Measurements from ENCODE around the gene SKIDA1. TPM values are rescaled to one million over a fixed set of nuclear protein-coding genes. Genes with fewer than 3 reads are reported as not detected.

The SKIDA1 gene
- total RNA-seq, 1 donor = not detected

DNA sequence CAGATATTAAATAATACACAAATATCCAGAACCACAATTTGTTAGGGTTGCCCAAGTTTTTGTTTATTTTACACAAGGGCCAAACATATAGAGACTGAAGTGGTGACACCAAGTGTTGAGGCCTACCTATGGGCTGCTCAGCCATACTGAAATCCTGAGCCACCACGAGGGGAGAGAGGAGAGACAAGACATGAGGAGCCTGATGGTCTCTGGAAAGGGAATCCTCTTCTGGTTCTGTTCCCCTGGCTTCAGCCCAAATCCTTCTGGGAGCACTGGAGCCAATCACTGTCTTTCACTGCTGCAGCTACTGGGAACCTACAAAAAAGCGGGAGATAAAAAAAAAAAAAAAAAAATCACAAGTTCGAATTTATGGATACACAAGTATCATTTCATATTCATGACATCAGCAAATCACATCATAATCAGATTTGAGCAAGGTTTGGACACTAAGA lies 1.9 kb downstream of the SKIDA1 start:
- Histone ChIP-seq H3K4me1 (ENCODE audit: insufficient read depth, low read length) (peaks cover 42% of the 10 kb centered on the region), H3K9me3 (ENCODE audit: low read depth, low read length) (no peaks in the 10 kb centered on the region), H3K4me3 (ENCODE audit: low read length) (no peak overlapping the region), H3K27me3 (ENCODE audit: insufficient read depth, low read length) (peaks cover 54% of the 10 kb centered on the region)

DNA sequence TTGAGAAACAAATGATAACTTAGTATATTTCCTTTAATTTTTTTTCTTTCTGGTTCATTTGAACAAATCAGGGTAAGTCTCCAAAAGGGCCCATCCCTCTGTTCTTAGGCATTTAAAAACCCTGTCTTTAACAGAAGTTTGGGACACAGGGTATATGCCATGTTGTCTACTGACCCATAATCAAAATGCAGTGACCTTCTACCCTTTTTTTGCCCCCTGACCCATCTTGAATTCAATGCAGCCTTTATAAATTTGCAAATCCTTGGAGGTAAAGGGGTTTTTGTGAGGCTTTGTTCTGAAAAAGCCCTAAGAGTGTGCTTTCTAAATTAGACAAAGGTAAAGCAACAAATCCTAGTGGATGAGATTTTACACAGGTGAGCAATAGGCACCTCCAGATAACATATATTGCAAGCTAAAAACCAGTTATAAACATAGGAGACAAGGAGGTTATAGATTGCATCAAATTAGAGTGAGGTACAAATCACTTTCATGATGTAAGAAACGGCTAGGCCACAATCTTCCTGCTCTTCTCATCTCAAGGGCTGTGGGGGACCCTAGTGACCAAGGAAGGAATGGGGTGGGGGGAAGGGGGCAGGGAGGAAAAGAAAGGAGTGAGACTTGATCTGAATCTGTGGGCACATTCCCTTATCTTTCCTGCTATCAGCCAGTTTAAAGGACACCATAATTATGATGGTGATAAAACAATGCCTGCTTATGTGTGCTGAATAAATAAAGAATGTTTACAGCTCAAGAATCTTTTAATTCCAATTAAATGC lies 2.7 kb downstream of the SKIDA1 start:
- H3K4me3 ChIP-seq (ENCODE audit: low read length) = no peak overlapping the region
- peaks cover 60% of the 10 kb centered on the region for H3K27me3 ChIP-seq (ENCODE audit: insufficient read depth, low read length)
- H3K4me1 ChIP-seq (ENCODE audit: insufficient read depth, low read length) = peaks cover 48% of the 10 kb centered on the region
- no peaks in the 10 kb centered on the region for H3K9me3 ChIP-seq (ENCODE audit: low read depth, low read length)

DNA sequence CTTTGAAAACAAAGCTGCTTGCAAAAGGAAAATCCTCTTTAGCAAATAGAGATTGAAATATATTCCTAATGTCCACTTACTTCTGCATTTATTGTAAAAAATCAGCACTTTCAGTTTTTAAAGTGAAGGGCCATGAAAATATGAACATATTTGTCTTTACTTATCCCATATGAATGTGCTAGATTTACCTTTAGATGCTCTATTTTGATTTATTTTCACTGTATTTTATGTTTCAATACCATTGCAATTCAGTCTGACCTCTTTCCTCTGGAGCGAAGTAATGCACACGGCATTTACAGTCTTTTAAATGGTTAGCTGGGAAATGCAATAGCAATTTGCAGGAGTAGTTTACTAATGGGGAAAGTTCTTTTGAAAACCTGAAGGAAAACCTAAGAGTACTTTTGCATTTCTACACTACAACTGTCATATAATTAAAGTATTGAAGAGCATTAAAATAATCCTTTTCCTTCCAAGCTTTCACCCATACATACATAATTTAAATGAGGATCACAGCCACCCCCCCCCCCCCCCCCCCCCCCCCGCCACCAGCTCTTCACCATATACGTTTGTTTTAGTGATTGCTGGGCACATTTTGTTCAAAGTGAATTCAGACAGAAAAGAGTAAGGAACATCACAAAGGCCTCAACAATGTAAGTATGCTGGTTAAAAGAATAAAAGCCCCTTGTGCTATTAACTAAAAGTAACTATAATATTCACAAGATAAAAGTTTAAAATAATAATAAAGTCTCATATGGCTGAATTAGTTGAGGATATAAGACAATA lies 3.5 kb downstream of the SKIDA1 start:
- Histone ChIP-seq H3K27me3 (ENCODE audit: insufficient read depth, low read length) (peaks cover 61% of the 10 kb centered on the region), H3K9me3 (ENCODE audit: low read depth, low read length) (no peaks in the 10 kb centered on the region), H3K4me3 (ENCODE audit: low read length) (no peak overlapping the region), H3K4me1 (ENCODE audit: insufficient read depth, low read length) (peaks cover 52% of the 10 kb centered on the region)

DNA sequence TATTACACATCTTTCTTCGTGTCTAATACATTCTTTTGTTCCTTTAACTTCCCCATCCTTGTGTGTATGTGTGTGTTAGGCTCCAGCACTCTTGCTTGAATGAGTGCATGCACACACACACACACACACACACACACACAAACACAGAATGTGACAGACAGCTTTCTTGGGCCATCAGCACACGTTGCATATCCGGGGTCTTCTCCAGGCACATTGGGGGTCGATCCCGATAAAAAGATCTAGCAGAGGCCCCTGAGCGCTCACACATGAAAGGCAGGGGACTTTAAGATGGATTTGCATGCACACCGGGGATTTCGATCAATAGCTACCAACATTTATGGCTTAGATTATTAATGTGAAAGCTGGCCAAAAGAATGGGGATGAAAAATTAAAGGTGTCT lies 4.5 kb downstream of the SKIDA1 start:
- no peak overlapping the region for H3K4me3 ChIP-seq (ENCODE audit: low read length)
- H3K9me3 ChIP-seq (ENCODE audit: low read depth, low read length) = no peaks in the 10 kb centered on the region
- peaks cover 67% of the 10 kb centered on the region for H3K27me3 ChIP-seq (ENCODE audit: insufficient read depth, low read length)
- peaks cover 52% of the 10 kb centered on the region for H3K4me1 ChIP-seq (ENCODE audit: insufficient read depth, low read length)

DNA sequence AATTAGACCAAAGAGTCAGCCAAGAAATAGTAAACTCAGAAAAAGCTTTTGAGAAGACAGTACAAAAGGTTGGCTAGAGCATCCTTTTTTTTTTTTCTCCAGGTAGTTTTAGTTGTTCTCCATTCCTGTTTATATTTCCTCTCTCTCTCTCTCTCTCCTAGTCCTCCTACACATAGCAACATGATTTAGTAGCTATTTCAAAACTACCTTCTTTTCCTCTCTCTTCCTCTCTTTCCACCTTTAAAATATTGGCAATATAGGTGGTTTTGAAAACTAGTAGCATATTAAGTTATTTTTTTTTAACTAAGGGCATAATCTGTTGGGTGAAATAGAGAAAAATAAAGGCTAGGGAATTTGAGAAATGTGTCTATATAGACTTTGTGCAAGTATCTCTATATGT lies 5.0 kb downstream of the SKIDA1 start:
- Histone ChIP-seq H3K4me3 (ENCODE audit: low read length) (no peak overlapping the region), H3K27me3 (ENCODE audit: insufficient read depth, low read length) (peaks cover 72% of the 10 kb centered on the region), H3K4me1 (ENCODE audit: insufficient read depth, low read length) (peaks cover 52% of the 10 kb centered on the region), H3K9me3 (ENCODE audit: low read depth, low read length) (no peaks in the 10 kb centered on the region)

DNA sequence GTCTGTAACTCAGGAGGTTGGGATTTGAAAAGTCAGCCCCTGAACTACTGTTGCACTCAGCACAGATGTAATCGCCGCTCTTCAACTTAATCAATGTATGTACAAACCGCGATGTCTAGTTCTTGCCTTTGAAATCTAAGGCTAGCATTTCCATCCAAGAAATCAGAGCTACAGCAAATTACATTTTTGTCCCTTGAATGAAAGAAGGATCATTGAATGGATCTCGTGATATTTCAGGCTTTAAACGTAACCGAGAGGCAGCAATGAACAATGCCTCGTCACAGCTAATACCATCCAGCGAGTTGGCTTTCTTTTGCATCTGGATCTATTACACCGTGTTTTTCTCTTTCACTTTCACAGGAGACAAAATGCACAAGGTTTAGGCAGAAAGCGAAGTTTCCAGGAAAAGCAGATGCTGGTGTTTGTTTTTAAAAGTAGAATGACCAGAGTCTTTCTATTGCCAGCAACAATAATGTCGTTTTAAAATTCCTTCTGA lies 5.5 kb downstream of the SKIDA1 start:
- Histone ChIP-seq H3K9me3 (ENCODE audit: low read depth, low read length) (no peaks in the 10 kb centered on the region), H3K27me3 (ENCODE audit: insufficient read depth, low read length) (peaks cover 76% of the 10 kb centered on the region), H3K4me3 (ENCODE audit: low read length) (no peak overlapping the region)

DNA sequence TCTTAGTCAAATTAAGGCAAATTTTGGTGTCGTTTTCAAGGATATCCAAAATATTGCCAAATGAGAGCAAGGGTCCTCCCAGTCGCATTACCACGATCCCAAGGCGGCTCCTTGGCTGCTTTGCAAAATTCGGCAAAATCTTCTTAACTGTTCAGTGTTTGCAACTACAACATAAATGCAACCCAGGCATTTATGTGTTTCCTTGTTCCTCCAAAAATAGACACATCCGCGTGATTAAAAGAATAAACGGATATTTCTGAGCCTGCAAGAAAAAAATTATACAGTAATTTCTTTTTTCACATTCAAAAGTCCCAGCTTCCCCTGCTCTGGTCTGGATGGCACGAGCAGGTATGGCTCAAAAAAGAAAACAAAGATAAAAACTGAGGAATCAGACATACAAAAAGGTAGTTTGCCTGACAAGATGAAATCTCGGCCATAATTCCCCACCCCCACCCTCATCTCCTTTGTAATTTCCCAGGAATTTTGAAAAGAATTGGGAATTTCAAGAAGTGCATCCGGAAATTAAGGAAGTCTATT lies 6.0 kb downstream of the SKIDA1 start:
- H3K9me3 ChIP-seq (ENCODE audit: low read depth, low read length) = no peaks in the 10 kb centered on the region
- H3K4me1 ChIP-seq (ENCODE audit: insufficient read depth, low read length) = peaks cover 41% of the 10 kb centered on the region
- peaks cover 79% of the 10 kb centered on the region for H3K27me3 ChIP-seq (ENCODE audit: insufficient read depth, low read length)
- H3K4me3 ChIP-seq (ENCODE audit: low read length) = no peak overlapping the region

More for the DNA sequence above, 5.5 kb downstream of the SKIDA1 start:
- peaks cover 46% of the 10 kb centered on the region for H3K4me1 ChIP-seq (ENCODE audit: insufficient read depth, low read length)

DNA sequence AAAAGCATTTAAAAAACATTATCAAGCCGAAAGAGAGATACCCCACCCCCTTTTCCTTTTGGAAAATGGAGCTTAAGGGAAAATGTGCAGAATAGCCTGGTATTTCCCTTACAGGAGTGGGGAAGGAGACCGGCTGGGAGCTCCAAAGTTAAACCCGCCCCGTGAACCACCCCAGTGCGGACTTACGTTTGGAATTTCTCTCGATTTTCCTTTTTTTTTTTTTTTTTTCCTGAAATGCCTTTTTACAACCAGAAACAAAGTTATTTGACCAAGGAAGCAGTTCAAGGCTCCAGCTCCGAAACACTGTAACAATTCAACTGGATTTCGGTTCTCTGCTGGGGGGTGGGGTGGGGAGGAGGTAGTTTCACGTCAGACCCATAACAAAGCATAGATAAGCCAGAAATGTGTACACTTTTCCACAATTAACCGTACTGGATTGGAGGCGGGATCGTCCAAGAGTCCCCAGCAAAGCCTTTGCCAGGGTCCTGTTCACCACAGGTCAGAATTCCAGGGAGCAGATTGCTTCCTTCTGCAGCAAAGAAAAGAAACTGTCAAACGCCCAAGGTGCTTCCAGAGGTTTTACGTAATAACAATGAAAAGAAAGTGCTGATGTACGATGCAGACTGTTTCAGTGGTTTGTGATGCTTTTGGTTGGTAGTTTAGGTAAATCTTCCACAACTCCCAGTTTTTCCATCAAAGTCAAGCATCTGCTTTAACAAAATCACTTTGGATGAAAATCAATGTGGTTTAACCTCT lies 6.7 kb downstream of the SKIDA1 start:
- no peak overlapping the region for H3K4me3 ChIP-seq (ENCODE audit: low read length)
- peaks cover 82% of the 10 kb centered on the region for H3K27me3 ChIP-seq (ENCODE audit: insufficient read depth, low read length)
- H3K9me3 ChIP-seq (ENCODE audit: low read depth, low read length) = no peaks in the 10 kb centered on the region
- H3K4me1 ChIP-seq (ENCODE audit: insufficient read depth, low read length) = peaks cover 39% of the 10 kb centered on the region

DNA sequence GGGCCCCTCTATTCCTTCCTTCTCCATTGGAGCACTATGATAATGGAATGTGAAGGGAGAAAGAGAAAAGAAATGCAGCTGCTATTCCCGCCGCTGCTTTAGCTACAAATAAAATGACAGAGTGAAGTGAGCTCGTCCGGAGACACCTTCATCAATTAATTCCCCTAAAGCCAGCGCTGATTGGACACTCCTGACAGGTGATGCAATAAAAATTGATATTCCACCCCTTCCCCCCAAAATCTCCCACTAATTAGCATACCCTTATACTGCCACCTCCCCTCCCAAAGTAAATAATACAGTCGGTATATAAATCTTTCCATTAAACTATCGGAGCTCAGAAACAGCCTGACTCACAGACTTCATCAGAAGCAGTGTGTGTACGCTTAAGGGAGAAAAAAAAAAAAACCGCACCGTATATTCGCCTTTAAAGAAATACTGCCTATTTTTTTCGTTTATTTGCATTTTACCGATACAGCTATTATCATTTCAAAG lies 7.3 kb downstream of the SKIDA1 start:
- H3K27me3 ChIP-seq (ENCODE audit: insufficient read depth, low read length) = peaks cover 84% of the 10 kb centered on the region
- H3K9me3 ChIP-seq (ENCODE audit: low read depth, low read length) = no peaks in the 10 kb centered on the region
- H3K4me3 ChIP-seq (ENCODE audit: low read length) = no peak overlapping the region
- H3K4me1 ChIP-seq (ENCODE audit: insufficient read depth, low read length) = peaks cover 39% of the 10 kb centered on the region

DNA sequence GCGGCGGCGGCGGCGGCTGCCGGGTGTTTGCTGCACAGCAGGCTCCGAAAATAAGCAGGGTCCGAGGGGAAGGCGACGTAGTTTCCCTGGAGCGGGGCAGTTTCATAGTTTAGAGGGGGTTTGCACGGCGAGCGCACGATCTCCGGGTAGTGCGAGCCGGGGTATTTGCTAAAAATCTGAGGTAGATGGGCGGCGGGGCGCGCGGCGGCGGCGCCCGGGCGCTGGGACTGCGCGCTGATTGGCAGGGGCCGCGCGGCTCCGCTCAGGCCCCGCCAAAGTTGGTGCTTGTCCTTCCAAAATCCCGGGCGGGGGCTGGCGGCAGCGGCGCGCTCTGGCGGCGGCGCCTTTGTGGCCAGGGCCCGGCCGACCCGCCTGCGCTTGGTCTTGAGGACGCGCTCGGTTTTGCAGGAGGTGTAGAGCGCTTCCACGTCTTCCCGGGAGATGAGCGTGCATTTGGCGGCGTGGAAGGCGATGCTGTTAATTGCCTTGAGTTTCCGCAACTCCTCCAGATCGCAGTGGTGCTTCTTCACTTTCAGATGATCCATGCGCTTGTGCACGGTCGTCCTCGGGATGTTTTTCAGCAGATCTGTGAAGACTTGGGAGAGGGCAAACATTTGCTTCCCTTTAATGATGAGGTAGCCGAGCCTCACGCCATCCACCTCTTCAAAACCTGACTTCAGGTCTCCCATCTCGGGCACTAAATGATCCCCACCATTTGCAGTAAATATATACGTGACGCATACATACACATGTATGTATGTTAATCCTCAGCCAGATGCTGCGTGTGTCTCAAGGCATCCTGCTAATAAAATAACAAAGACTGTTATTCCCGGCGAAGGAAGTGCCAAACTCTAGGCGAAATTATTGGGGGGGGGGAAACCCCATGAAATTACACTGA lies 8.1 kb downstream of the SKIDA1 start:
- H3K9me3 ChIP-seq (ENCODE audit: low read depth, low read length) = no peaks in the 10 kb centered on the region
- peaks cover 39% of the 10 kb centered on the region for H3K4me1 ChIP-seq (ENCODE audit: insufficient read depth, low read length)
- H3K27me3 ChIP-seq (ENCODE audit: insufficient read depth, low read length) = peaks cover 88% of the 10 kb centered on the region
- H3K4me3 ChIP-seq (ENCODE audit: low read length) = peak overlapping the region; percentile 26

DNA sequence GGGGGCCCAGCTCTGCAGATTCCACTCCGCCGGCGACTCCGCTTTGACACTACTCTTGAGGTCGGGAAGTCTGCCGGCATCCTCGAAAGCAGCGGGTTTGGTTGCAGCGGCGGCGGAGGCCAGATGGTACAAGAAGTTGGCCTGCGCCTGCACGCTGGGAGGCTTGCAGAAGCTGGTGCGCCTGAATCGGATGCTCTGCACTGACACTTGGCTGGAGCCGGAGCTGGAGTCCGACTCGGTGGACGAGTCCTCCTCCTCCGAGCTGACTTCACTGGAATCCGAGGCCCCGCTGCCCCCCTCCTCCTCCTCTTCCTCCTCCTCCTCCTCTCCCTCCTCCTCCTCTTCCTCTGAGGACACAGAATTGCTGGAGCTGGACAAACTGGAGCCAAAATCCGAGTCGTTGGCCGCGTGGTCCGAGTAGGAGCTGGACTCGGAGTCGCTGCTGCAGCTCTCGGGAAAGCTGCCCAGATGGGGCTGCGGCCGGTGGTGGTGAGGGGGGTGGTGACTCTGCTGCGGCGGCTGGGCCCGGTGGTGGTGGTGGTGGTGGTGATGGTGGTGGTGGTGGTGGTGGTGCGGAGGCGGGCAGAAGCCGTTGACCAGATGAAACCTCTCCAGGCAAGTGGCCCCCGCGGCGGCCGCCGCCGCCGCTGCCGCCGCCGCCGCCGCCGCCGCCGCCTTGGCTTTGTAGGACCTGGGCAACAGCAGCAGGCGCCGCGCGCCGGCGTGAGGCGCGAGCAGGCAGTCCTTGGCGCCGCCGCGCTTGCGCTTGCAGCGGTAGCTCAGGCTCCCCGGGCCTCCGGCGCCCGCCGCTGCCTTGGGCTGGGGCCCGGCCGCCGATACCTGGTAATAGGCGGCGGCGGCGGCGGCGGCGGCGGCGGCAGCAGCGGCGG lies 9.0 kb downstream of the SKIDA1 start:
- peaks cover 92% of the 10 kb centered on the region for H3K27me3 ChIP-seq (ENCODE audit: insufficient read depth, low read length)
- H3K9me3 ChIP-seq (ENCODE audit: low read depth, low read length) = no peaks in the 10 kb centered on the region
- H3K4me1 ChIP-seq (ENCODE audit: insufficient read depth, low read length) = peaks cover 39% of the 10 kb centered on the region
- H3K4me3 ChIP-seq (ENCODE audit: low read length) = no peak overlapping the region

DNA sequence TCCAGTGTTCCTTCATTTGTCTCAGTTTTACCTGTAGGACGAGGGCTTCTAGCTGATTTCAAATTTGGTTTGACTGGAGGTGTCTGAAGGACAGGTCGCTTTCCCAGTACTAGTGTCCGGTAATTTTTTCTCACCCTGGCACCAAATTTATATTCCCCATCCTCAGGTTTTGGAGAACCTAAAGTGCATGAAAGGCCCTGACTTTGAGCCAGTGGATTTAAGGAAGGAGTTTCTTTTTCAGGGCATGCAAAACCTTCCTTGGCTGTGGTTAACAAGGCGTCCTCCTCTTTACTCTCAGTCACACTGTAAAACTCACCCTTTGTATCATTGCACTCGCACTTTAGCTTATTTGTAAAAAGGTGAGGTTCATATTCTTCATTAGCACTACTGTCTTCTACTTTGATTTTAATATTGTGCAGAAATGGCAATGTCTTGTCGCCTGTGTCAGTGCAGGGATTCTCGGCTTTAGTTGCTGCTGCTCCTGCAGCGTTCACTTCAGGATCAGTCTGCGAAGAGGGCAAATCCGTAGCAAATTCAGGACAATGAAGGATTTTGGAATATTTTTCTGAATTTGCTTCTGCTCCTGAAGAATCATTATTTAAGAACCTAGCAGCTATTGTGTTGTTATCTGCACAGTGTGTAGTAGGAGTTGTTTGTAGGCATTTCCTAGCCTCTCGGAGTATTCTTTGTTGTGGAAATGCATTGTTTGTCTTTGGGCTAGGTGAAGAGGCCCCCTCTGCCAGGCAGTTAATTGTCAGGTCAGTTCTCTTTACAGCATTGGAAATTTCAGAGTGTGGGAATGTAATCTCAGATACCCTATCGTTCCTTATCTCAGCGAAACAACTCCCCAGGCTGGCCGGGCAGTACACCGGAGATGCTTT lies 9.9 kb downstream of the SKIDA1 start:
- H3K4me1 ChIP-seq (ENCODE audit: insufficient read depth, low read length) = peaks cover 42% of the 10 kb centered on the region
- H3K9me3 ChIP-seq (ENCODE audit: low read depth, low read length) = no peaks in the 10 kb centered on the region
- peaks cover 92% of the 10 kb centered on the region for H3K27me3 ChIP-seq (ENCODE audit: insufficient read depth, low read length)
- no peak overlapping the region for H3K4me3 ChIP-seq (ENCODE audit: low read length)
